Endothelial cell of umbilical vein (primary cell): ENCODE data around the gene TAS2R10. TPM values are rescaled to one million over a fixed set of nuclear protein-coding genes. Genes with fewer than 3 reads are reported as not detected.

Experiments used
- BruUV-seq: library from RNA; stranded (reverse); fragments of 400-500 nt; replicated peaks from 2 replicates; lab custom pipeline; 2021; lab: Mats Ljungman, UMichigan
- CTCF ChIA-PET: fragments of 300-600, 350-600 bp; sonication (Branson Sonifier 250); formaldehyde crosslinking; loops from one replicate; lab custom pipeline; 2021; ENCODE audit warnings: antibody characterized with exemption, inconsistent platforms; lab: Charles Lee
- POLR2A ChIA-PET: fragments of 300-600, 350-600 bp; sonication (Branson Sonifier 250); formaldehyde crosslinking; loops from one replicate; lab custom pipeline; 2021; ENCODE audit warnings: antibody characterized with exemption, inconsistent platforms; lab: Charles Lee
- DNase-seq: peaks from one replicate; pipeline ENCODE4 v3.0.0-alpha.2; 2011; ENCODE audit warnings: low read depth, low spot score
- FAIRE-seq: peaks from 2 replicates; lab custom pipeline; 2011; peaks lifted over from hg19 to GRCh38; lab: Jason Lieb, UNC
- H2AFZ ChIP-seq: 2 replicates; pipeline ENCODE4 v1.6.0; 2012; ENCODE audit warnings: low read depth, low read length, control low read depth, inconsistent platforms
- H3K27ac ChIP-seq: 2 replicates; pipeline ENCODE4 v1.5.1; 2011; ENCODE audit warnings: low read depth, mild to moderate bottlenecking, control low read depth, low read length, moderate library complexity; ENCODE audit not compliant: insufficient read depth
- H3K27me3 ChIP-seq, 2 experiments: 2 replicates each; pipeline versions ENCODE4 v1.6.0 to v1.6.1; 2011; ENCODE audit warnings: low read length in 2 of 2, mixed read lengths in 1 of 2; ENCODE audit not compliant: control insufficient read depth in 2 of 2, insufficient read depth in 2 of 2
- H3K36me3 ChIP-seq, 2 experiments: 2 replicates in 1 of 2; 3 replicates in 1 of 2; pipeline ENCODE4 v1.5.1; 2011; ENCODE audit warnings: low read length in 2 of 2, mild to moderate bottlenecking in 1 of 2, moderate library complexity in 1 of 2; ENCODE audit not compliant: control insufficient read depth in 2 of 2, insufficient read depth in 2 of 2; ENCODE audit errors: extremely low read depth in 1 of 2
- H3K4me1 ChIP-seq: 3 replicates; pipeline ENCODE4 v1.5.1; 2011; ENCODE audit warnings: mild to moderate bottlenecking, low read length; ENCODE audit not compliant: control insufficient read depth, insufficient read depth; ENCODE audit errors: extremely low read depth
- H3K4me2 ChIP-seq: 2 replicates; pipeline ENCODE4 v1.6.1; 2011; ENCODE audit warnings: low read length, control low read depth, mixed read lengths; ENCODE audit not compliant: insufficient read depth
- H3K4me3 ChIP-seq, 3 experiments: fragments of 200-600 bp in 1 of 3; sonication (generic), shearing (Covaris generic) in 1 of 3; replicated peaks in 1 of 3; 2 replicates each; pipeline ENCODE4 v1.5.1; 2011 to 2016; ENCODE audit warnings: control low read depth in 3 of 3, low read length in 3 of 3, mild to moderate bottlenecking in 2 of 3, inconsistent platforms in 1 of 3, low read depth in 1 of 3, moderate library complexity in 1 of 3; ENCODE audit not compliant: insufficient read depth in 1 of 3
- H3K79me2 ChIP-seq: 2 replicates; pipeline ENCODE4 v1.6.0; 2012; ENCODE audit warnings: low read length, inconsistent platforms; ENCODE audit not compliant: control insufficient read depth, insufficient read depth
- H3K9ac ChIP-seq: replicated peaks from 2 replicates; pipeline ENCODE3; 2011; ENCODE audit warnings: low read length, control low read depth; ENCODE audit not compliant: insufficient read depth; ENCODE audit errors: extremely low read depth
- H3K9me1 ChIP-seq: replicated peaks from 3 replicates; pipeline ENCODE4 v1.6.0; 2011; ENCODE audit warnings: mild to moderate bottlenecking, low read length; ENCODE audit not compliant: control insufficient read depth, insufficient read depth; ENCODE audit errors: extremely low read depth
- H3K9me3 ChIP-seq: replicated peaks from 2 replicates; pipeline ENCODE4 v1.5.1; 2012; ENCODE audit warnings: low read length, inconsistent platforms; ENCODE audit not compliant: control insufficient read depth, insufficient read depth
- H4K20me1 ChIP-seq: replicated peaks from 2 replicates; pipeline ENCODE3; 2011; ENCODE audit warnings: mild to moderate bottlenecking, low read length; ENCODE audit not compliant: control insufficient read depth, insufficient read depth; ENCODE audit errors: extremely low read depth
- EZH2 ChIP-seq: IDR thresholded peaks from 2 replicates; pipeline ENCODE4 v1.6.1; 2012; ENCODE audit warnings: borderline replicate concordance, low read depth, mild to moderate bottlenecking, moderate library complexity, low read length, inconsistent platforms; ENCODE audit not compliant: severe bottlenecking
- FOS ChIP-seq: IDR thresholded peaks from 2 replicates; pipeline ENCODE4 v1.6.1; 2011; ENCODE audit warnings: mild to moderate bottlenecking, low read length, moderate library complexity, borderline replicate concordance; ENCODE audit not compliant: insufficient read depth
- GATA2 ChIP-seq: IDR thresholded peaks from 2 replicates; pipeline ENCODE4 v1.7.0; 2011; ENCODE audit warnings: low read depth, mild to moderate bottlenecking, moderate library complexity, mixed read lengths, low read length; ENCODE audit not compliant: insufficient read length, insufficient read depth
- JUN ChIP-seq: IDR thresholded peaks from 2 replicates; pipeline ENCODE4 v1.6.1; 2011; ENCODE audit warnings: borderline replicate concordance, low read depth; ENCODE audit not compliant: insufficient read length, insufficient read depth
- MYC ChIP-seq: IDR thresholded peaks from one replicate; pipeline ENCODE4 v1.6.1; 2011; ENCODE audit warnings: mild to moderate bottlenecking, low read depth, low read length
- POLR2A ChIP-seq: IDR thresholded peaks from 2 replicates; pipeline ENCODE4 v1.6.1; 2012; ENCODE audit warnings: low read depth, mild to moderate bottlenecking, control low read depth, low read length
- POLR2AphosphoS5 ChIP-seq: IDR thresholded peaks from 2 replicates; pipeline ENCODE4 v1.6.1; 2012; ENCODE audit warnings: low read depth, mild to moderate bottlenecking, control low read depth, low read length, moderate library complexity; ENCODE audit not compliant: insufficient read depth
- dilution Hi-C: fragments of 300-500 bp; cut with MboI; formaldehyde crosslinking; loops from one replicate; pipeline ENCODE4 v1.15.0; 2019; ENCODE audit warnings: low sequenced_read_pairs; ENCODE audit not compliant: extremely low pct_ligation_motif_present
- intact Hi-C: fragments of 100-400 bp; cut with micrococcal nuclease; formaldehyde crosslinking; loops from one replicate; pipeline ENCODE4 v1.10.0; 2022
- polyA plus RNA-seq, 4 experiments: library from polyadenylated mRNA; depleted of rRNA in 3 of 4; stranded (reverse) in 3 of 4; unstranded in 1 of 4; fragments of >200 nt; gene quantifications; 2 replicates each; pipeline versions ENCODE4 v1.2.1 to v1.2.3, GENCODE V29; 2011 to 2012; ENCODE audit warnings: missing spikeins in 1 of 4
- total RNA-seq: library from RNA; stranded (reverse); gene quantifications from 2 replicates; pipeline ENCODE4 v1.2.3, GENCODE V29; 2021
- TF ChIP-seq, protein P1 (sequence below), 2 donors: IDR thresholded peaks; 1 replicate in 1 of 2; 2 replicates in 1 of 2; pipeline ENCODE4 v1.5.1; 2011; ENCODE audit warnings: low read length in 2 of 2, mild to moderate bottlenecking in 2 of 2, moderate library complexity in 2 of 2, control low read depth in 1 of 2, inconsistent platforms in 1 of 2, low read depth in 1 of 2; ENCODE audit not compliant: insufficient read depth in 1 of 2; ENCODE audit errors: extremely low read depth in 1 of 2
- TF ChIP-seq, protein P2 (sequence below): IDR thresholded peaks from 2 replicates; pipeline ENCODE4 v1.6.1; 2011; ENCODE audit not compliant: insufficient read depth, insufficient read length

The TAS2R10 gene
- total and polyA plus RNA-seq, 2 donors (not counting 3 experiments of a cell fraction or from before 2014, with no cell fraction given) = 0.22 to 0.66 TPM

GRCh38 chr12:10849425-10849878 is 23.3 kb upstream of the TAS2R10 start, which contains the start of gene PRR4:
PRR4 (minus strand) TSS chr12:10849475; CDS start chr12:10849437, 38 bp downstream.
- H3K79me2 ChIP-seq = no peaks in the 10 kb centered on the region
- no peak within 1 kb of the TSS for H2AFZ ChIP-seq
- no peak within 1 kb of the TSS for H3K27ac ChIP-seq
- no TSS peak for BruUV-seq
- intact Hi-C loops = no loop called here
- DNase-seq (no peak), FAIRE-seq (no peak)
- ChIA-PET POLR2A (no interaction called here), CTCF (interaction anchor here (1.1 kb wide), 1 partner anchor 9 kb away, joined by 3 read pairs; no protein-coding TSS in a partner anchor)
- H4K20me1 ChIP-seq = no peaks in the 10 kb centered on the region
- no peaks in the 10 kb centered on the region for H3K27me3 ChIP-seq
- H3K4me2 ChIP-seq = no peak within 1 kb of the TSS
- H3K9me1 ChIP-seq = no peaks in the 10 kb centered on the region
- no peak within 1 kb of the TSS for H3K4me3 ChIP-seq
- TF ChIP-seq POLR2AphosphoS5 = no peak
- TF ChIP-seq JUN = no peak
- TF ChIP-seq FOS = no peak
- no peak for TF ChIP-seq POLR2A
- TF ChIP-seq EZH2 = no peak
- TF ChIP-seq MYC = no peak
- TF ChIP-seq, protein P1, sequence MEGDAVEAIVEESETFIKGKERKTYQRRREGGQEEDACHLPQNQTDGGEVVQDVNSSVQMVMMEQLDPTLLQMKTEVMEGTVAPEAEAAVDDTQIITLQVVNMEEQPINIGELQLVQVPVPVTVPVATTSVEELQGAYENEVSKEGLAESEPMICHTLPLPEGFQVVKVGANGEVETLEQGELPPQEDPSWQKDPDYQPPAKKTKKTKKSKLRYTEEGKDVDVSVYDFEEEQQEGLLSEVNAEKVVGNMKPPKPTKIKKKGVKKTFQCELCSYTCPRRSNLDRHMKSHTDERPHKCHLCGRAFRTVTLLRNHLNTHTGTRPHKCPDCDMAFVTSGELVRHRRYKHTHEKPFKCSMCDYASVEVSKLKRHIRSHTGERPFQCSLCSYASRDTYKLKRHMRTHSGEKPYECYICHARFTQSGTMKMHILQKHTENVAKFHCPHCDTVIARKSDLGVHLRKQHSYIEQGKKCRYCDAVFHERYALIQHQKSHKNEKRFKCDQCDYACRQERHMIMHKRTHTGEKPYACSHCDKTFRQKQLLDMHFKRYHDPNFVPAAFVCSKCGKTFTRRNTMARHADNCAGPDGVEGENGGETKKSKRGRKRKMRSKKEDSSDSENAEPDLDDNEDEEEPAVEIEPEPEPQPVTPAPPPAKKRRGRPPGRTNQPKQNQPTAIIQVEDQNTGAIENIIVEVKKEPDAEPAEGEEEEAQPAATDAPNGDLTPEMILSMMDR (IDR thresholded peaks at IDR 0.05; ENCODE audit: extremely low read depth in 1 of 2, insufficient read depth in 1 of 2, low read depth in 1 of 2, low read length in 2 of 2) = no peak
- no peak for TF ChIP-seq GATA2
- TF ChIP-seq, protein P2, sequence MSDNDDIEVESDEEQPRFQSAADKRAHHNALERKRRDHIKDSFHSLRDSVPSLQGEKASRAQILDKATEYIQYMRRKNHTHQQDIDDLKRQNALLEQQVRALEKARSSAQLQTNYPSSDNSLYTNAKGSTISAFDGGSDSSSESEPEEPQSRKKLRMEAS = no peak
- no peaks in the 10 kb centered on the region for H3K4me1 ChIP-seq
- H3K9ac ChIP-seq = no peak within 1 kb of the TSS
- no peaks in the 10 kb centered on the region for H3K36me3 ChIP-seq
- dilution Hi-C loops = no loop called here
- H3K9me3 ChIP-seq = no peaks in the 10 kb centered on the region
